ENCODE results near the gene JDP2.
"Not testable (repeated sequence)": the region's sequence is repeated elsewhere in the genome, so short reads cannot be mapped to it uniquely, and the experiment has no call there.

The JDP2 gene

DNA sequence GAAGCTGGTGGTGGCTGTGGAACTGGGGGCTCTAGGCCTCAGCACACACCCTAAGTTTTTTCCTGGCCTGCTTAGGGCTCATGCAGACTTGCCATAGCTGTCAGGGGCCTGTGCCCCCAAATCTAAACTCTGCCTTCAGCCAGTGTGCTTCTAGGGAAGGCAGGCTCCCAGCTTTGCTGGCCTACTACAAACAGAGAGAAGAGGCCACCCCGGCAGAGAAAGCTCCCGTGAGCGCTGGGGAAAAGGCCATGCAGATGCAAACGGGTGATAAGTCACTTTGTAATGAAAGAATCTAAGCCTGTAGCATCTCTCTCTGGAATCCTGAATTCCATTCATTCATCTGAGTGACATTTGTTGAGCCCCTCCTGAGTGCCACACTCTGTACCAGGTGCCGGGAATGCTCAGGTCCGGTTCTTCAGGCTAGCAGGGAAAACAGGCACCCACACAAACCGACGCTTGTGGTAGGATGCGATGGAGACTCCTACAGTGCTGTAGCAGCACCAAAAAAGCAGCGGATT, 29.9 kb downstream of the JDP2 start:
- no peak for DNase-seq

DNA sequence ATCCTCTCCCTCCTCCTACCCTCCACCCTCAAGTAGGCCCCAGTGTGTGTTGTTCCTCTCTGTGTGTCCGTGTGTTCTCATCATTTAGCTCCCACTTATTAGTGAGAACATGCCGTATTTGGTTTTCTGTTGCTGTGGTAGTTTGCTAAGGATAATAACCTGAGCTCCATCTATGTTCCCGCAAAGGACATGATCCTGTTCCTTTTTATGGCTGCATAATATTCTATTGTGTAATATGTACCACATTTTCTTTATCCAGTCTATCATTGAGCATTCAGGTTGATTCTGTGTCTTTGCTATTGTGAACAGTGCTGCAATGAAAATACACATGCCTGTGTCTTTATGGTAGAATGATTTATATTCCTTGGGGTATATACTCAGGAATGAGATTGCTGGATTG, 30.5 kb downstream of the JDP2 start:
- no peak for DNase-seq

DNA sequence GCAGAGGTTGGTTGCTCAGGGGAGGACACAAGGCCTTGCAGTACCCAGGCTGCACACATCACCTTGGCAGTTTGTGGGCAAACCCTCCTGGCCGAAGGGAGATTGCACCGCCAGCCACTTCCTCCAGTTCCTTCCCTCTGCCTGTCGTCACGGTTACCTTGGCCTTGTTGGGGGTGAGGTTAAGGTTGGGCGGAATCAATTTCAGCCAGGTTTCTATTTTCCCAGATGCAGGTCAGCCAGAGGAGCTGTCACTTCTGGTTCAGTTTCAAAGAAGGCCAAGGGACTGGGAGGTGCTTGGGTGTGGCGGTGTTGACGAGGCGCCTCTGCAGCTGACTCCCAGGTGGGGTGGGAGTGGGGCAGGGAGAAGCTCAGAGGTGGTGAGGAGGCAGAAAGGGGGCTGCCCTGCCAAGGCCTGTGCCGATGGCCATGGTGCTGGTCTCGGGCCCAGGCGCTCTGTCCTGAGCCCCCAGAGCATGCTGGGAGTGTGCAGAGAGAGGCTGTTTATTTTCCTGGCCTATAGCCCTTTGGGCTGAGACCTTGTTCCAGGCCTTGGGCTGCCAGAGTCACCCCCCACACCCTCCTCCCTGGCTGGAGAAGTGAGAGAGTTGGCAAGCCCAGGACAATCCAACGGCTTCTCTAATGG, 31.4 kb downstream of the JDP2 start:
- DNase-seq, result no peak

DNA sequence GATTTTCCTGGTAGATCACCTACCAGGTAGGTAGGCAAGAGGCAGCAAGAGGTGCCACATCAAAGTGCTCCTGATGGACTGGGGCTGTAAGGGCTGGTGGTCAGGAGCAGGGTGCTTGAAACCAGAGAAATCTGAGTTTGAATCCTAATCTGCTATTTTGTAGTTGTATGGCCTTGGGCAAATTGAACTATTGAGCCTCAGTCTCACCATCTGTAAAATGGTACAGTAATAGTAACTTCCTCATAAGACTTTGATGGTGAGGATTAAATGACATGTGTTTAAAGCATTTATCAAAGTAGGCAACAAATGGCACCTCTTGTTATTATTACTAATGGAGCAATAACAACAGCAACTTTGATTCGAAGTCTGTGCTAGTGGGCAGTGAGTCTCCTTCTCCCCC, 32.0 kb downstream of the JDP2 start:
- DNase-seq, result no peak

DNA sequence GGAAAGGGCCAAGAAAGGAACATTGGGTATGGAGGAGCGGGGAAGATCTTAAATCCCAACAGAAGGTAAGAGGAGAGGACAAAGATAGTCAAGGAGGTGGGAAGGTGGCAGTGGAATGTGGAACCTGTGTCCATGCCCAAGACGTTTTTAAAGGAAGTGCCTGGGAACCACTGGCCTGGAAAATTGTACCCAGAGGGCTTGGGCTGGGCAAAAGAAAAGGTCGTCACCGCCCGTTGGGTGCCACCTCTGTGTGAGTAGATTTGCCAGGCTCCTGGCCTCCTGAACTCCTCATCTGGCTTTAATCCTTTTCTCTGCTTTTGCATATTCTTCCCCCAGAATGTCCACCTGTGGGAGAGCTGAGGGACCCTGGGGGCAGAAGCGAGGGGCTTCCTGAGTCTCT, 32.6 kb downstream of the JDP2 start:
- no peak for DNase-seq

DNA sequence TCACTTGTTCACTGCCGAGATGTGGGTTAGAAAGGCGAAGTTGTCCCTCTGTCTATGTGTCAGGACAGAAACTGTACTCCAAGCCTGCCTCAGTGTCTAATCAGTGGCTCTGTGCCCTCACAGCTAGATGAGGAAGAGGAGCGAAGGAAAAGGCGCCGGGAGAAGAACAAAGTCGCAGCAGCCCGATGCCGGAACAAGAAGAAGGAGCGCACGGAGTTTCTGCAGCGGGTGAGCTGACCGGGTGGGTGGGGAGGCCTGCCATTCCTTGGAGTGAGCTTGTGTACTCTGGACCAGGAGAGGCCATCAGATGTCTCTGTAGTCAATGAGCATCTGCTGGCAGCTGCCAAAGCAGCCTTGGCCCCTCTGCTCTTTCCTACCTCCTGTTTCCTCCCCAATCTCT, 33.5 kb downstream of the JDP2 start:
- DNase-seq, result no peak

DNA sequence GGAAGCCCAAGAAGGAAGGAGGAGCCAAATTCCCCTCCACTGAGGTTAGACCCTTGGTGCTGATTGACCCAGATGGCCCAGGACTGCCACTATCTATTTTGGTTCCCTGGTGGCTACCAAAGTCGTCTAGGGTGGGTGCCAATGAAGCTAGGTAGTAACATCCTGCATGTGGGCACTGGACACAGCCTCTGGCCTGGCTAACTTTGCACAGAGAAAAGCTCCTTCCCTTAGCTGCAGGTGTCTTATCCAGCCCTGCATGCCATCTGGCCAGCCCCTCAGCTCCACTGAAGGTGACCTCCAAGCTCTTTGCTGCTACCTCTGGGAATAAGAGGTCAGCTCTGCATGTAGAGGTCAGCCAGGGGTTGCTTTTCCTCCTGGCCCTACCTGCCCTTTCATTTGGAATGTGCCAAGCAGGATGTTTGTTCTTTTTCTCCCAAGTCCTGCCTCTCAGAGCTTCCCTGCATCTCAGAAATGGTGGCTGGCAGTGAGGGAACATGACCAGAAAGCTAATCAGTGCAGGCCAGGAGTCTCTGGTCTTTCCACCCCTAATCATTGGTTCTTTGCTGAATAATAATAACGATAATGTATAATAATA, 34.0 kb downstream of the JDP2 start:
- no peak for DNase-seq

DNA sequence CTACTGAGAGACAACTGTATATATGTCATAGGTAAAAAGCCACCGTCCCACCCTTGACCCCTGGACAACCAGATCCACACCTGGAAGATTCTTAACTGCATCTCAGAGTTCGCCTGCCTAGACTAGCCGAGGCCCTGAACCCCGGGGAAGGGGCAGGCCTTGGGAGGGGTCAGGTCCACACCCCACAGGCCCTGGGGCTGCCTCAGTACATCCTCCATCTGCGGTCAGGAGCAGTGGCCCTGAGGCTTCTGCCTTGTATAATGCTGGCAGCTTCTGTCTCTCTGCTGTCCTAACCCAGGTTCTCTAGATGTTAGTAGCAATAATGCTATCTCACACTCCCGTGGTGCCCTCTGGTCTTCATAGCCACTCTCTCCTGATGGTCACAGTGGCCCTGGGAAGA, 36.8 kb downstream of the JDP2 start:
- DNase-seq, result no peak

DNA sequence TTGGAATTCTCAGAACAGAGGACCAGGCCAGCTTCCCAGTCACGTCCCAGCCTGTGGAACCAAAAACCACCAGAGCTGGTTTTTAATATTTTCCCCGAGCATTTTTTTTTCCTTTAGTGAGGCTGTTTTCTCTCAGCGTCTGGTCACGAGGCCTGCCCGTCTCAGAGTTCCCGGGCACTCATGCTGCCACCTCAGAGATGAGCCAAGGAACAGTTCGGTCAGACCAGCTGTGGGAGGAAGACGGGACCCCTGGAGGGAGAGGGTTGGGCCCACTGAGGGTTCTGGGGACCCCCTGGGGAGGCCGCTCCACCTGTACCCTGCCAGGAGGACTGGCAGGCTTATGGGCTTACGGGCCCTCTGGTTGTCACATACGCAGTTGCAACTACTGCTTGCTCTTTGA, 39.9 kb downstream of the JDP2 start:
- DNase-seq, result no peak

DNA sequence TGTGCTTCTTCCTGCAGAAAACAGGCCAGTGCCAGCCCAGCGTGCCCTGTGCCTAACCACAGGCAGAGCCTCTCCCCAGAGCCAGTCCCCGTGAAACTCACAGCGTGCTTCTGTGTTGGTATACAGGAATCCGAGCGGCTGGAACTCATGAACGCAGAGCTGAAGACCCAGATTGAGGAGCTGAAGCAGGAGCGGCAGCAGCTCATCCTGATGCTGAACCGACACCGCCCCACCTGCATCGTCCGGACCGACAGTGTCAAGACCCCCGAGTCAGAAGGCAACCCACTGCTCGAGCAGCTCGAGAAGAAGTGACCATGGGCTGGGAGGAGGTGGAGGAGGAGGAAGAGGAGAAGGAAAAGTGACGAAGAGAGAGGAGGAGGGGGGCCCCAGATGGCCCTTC, 41.3 kb downstream of the JDP2 start:
- no peak for DNase-seq

DNA sequence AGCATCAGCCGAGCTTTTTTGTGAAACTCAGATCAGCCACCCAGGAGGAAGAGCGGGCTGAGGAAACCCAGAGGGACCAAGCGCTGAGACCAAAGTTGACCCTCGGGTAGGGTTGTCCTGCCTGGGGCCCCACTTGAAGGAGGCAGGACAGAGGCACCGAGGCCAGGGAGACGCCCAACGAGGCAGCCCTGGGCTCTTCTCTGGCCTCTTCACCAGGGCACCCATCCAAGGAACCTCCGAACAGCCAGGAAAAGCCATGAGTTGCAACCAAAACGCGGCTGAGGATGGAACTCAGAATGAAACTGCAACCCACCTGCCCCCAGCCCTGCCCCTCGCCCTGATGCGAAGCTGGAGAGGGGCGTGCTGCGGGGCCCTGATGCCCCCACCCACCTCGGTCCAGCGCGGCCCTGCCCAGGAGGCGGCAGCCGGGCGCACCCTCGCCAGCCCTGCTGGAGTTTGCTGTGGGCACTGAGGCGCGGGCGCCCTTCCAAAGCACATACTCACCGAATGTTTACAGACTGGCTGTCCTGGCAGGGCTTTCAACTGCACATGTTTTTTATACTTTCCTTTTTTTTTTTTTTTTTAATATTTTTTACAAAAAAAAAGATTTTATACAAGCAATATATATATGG, 41.9 kb downstream of the JDP2 start:
- DNase-seq, result peak; percentile 34

DNA sequence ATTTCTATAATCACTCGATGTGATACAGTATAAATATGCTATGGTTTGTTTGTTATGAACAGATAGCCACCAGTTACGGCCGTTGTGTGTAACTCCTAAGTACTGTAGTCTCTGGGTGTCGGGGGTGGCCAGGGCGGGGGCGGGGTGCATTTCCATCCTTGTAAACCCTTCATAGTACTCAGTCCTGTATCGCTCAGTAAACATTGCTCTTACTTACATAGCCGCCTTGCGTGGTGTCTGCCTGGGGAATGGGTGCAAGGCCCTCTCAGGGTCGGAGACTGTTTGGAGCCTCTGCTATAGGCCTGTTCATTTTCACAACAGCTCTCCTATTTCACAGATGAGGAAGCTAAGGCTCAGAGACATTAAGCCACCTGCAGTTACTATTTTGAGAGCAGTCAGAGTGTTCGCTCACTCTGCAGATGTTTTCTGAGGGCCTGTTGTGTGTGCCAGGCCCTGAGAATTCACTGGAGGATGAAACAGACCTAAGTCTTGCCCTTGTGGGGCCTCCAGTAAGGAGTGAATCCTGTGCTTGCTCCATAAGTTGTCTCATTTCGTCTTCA, 42.5 kb downstream of the JDP2 start:
- no peak for DNase-seq

DNA sequence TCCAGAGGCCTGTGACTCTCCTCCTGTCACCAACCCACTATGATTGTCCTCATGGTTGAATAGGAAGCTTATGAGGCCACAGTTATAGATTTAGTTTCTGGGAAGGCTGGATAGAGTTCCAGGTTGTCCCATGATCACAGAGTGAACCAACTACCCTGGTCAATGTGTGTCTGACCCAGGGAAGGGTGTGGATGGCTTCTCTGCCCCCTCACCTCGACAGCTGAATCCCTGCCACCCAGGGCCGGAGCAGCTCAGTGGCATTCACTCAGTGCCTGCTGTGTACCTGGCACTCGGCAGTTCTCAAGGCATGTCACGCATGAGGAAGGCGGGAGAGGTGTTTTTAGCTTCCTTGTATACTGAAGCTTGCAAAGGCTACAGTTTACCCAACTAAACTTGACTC, 43.2 kb downstream of the JDP2 start:
- no peak for DNase-seq

DNA sequence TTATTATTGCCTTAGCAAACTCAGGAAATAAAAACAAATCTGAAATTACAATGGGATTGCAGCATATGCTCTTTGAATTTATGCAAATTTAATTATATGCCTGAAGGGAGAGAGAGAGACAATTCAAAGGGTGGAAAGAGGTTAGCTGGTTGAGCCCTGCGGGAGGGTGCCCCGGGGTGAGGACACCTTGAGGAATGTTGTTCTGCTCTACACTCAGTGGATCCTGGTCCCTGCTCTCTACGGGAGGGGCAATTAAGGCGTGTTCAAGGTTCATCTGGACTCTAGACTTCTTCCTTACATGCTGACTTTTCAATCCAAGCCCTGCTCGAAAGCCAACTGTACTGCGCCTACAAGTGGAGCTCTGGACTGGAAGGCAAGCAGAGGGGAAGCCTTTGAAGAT, 46.3 kb downstream of the JDP2 start:
- not testable (repeated sequence) for DNase-seq

DNA sequence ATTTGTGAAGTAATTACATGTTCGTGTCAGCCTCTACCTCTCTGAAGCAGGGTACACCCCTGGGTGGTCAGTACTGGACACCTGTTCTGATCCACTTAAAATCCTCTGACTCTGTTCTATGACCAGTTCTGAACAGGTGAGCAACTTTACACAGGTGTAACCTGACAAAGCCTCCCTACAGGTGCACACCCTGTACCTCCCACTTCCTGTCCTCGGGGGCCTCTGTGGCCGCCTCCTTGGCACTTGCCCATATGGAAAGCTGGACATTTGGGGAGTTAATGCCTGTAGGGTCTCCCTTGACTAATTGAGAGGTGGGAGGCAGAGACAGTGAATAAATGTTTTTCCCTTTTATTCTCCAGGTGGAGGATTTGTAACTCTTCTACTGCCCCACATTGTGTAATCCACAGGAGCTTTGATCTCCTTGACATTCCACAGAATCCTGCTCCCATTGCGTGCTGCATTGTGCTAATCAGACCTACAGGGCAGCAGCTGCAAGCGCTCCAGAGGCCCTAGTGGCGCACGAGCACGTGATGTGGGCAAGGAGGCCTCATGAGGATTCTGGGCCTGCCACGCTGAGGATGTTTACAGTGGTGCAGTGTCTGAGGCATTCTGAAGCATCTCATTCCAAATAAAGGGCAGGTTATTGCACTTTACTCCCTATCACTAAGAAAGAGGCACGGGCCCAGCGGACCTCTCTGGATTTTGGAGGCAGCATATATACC, 48.6 kb downstream of the JDP2 start:
- DNase-seq, result no peak

DNA sequence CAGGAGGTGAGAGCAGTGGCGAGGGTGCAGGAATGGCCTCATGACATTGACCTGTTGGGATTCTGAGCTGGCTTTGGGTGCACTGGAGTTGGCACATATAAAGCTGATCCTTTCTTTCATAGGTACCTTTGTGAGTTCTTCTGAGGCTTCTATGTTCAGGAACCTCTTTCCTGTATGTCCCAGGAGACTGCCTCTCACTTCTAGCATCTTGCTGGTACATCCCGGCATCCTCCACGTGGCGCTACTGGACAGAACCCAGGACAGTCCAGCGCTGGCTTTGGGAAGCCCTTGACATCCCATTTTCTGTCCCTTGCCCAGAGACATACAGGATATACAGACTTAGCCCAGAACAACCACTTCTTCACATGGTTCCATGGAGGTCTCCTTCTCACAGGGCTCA, 50.1 kb downstream of the JDP2 start:
- no peak for DNase-seq

DNA sequence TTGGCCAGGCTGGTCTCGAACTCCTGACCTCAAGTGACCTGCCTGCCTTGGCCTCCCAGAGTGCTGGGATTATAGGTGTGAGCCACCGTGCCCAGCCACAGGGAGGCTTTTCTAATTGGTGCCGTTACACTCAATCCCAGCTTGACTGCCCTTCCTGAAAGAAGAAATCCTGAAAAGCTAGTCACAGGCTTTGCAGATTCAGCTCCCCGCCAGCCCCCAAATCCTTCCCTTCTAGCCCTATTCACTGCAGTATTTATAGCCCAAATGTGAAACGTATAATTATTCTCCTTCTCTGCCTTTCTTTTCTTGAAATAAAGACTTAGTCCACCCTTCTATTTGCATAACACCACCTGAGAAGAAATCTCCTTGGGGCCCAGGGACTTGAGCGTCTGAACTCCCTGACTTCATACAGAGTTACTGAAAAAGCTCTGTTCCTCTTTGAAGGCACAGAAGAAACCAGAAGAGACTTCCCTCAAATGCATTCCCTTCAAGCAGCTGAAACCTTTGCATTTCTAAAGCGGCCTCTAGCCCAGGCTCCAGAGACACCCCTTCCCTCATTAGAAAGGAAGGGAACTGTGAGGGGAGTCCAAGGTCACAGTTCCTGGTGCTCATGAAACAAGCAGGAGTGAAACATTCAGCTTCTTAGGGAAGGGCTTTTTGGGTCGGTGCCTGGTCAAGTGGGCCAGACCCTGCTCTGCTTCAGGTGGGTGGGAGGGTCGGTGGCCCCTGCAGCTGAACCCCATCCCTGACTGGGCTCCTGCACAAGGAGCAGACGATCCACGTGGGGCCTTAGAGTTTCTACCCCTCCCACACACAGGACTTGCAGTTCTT, 52.2 kb downstream of the JDP2 start:
- no peak for DNase-seq

DNA sequence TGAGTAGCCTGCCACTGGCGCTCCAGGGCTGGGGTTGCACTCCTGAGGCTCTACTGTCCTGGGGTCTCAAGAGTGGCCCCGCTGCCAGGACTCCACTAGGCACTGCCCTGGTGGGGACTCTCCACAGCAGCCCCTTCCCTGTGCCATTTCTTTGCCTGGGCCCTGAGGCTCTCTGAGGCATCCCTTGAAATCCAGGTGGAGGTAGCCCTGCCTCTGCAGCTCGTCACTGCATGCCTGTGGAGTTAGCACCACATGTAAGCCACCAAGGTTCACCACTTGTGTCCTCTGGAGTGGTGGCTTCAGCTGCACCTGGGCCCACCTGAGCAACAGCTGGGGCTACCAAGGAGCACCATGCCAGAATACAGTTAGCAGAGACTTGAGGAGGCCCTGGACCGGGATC, 54.5 kb downstream of the JDP2 start:
- no peak for DNase-seq

DNA sequence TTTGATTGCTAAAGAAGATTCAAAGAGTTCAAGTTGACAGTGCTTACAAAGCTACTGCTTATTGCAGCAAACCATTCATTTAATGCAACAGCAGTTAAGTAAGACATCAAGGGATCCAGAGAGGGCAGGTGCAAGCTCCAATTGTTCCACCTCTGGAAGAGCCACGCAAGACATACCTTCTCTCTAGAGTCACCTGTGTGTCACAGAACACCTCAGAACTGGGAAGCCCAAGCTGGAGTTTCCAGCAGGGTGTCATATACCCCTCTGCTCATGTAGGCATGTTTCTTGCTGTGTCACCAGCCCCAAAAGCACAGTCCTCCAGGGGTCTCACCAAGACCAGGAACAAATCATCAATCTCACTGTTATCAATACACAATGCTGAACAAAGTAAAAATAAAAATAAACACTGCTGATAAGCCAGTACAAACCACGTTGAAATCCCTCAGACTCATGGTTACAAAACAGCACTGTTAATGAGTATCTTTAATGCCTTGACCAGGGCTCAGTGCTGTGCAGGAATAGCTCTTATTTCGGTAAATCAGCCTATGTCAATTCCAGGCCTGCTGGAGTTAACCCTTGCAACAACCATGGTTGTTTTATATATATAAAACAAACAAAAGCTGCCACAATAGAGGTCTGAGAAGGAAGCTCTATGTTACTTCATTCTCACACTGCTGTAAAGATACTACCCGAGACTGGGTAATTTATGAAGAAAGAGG, 57.0 kb downstream of the JDP2 start:
- DNase-seq, result no peak

DNA sequence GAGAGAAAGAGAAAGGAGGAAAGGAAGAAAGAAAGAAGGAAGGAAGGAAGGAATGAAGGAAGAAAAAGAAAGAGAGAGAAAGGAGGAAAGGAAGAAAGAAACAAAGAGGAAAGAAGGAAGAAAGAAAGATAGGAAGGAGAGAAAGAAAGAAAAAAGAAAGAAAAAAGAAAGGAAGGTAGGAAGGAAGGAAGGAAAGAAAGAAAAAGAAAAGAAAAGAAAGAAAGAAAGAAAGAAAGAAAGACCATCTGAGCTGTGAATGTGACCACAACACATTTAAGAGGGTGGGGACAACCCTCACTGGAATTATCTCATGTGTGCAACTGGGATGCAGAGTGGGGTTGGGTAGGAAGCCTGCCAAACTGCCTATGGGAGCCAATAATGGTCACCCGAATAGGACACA, 58.5 kb downstream of the JDP2 start:
- no peak for DNase-seq

DNA sequence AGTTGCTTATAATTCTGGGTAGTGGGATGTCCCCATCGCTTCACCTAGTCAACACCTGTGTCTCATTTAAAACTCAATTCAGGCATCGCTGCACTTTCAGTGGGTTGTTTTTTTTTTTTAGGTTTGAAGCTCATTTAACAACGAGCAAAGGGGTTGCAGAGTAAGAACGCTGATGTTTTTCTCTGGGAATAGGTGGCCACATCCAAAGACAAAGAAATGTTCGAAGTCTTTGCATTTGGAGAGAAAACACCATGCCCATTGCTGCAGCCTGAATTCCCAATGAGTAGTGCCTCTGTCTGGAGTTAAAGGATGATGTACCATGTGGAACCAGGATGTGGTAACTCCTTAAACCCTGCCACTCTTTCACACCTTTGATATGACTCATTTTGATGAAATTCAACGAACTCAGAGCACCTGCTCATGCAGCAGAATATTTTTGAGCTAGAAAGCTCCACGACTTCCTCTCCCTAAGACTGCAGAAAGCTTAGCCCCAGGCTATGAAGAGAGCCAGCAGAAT, 59.4 kb downstream of the JDP2 start:
- DNase-seq, result no peak

DNA sequence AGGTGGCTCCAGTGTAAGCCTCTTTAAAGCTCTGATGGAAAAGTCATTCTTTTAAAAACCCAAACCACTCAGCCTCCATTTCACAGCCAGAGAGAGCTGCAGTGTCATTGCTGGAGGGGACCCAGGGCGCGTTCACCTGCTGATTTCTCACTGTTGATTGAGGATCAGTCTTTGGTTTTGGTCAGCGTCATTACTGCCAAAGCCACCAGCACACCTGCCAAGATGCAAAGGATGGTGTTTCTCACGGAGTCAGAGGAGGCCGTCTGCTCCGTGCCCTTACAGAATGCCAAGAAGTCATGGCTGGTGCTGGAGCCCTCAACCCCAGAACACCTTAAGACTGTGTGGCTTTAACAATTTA, 61.6 kb downstream of the JDP2 start:
- DNase-seq, result peak; percentile 32
